ENCODE measurements around the gene TLR6. TPM values are rescaled to one million over a fixed set of nuclear protein-coding genes. Genes with fewer than 3 reads are reported as not detected.

TLR6 gene
- total and polyA plus RNA-seq, 3 experiments from 2014 or later, result 1.2 to 1.3 (median 1.2) TPM

DNA sequence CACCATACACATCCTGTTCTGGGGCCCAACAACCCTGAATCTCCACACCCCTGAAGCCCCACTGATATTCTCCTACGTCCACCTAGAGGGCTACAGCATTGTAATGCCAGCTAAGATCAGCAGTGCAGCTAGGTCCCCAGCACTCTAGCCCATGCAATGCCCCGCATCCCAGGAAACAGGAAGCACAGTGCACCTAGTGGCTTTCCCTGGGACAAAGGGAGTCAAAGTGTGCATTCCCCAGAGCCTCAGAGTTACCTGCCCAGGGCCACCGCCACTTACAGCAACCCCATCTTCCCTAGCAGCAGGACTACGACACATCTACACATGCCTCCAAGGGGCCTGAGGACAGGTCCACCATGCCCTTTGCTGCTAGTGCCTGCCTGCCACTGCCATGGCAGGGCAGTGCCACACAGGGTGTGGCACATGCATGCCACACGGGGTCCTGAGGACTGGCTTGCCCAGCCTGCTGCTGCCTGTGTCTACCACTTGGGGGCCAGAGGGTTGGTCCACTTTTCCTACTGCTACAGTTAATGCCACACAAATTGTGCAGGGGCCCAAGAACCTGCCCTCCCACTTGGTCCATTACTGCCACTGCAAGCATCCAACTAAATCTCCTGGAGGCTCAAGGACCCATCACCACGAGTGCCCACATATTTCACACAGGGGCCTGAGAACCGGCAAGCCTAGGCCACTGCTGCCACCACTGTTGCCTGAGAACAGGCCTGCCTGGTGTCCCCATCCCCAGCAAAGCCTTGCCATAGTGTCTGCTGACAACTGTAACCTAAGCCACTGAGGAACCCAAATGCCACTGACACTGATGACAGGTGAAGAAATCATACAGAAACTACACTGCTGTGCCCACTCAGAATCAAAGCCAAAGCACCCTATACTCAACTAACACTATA, 23.7 kb downstream of the TLR6 start:
- DNase-seq, result no peak
- Mint-ChIP-seq H3K4me3 (no peak overlapping the region), H3K27me3 (peaks cover 0 to 4% of the 10 kb centered on the region in 2 donors), H3K27ac (no peak overlapping the region), H3K4me1 (peaks cover 11 to 13% (median 11%) of the 10 kb centered on the region in 3 donors), H3K9me3 (peaks cover 9 to 24% (median 14%) of the 10 kb centered on the region in 5 donors), H3K36me3 (peaks cover 0 to 42% (median 4%) of the 10 kb centered on the region in 3 donors)
- no peak overlapping the region for H3K27ac ChIP-seq (ENCODE audit: low read depth, low read length)
- no peaks in the 10 kb centered on the region for H3K27me3 ChIP-seq (ENCODE audit: insufficient read depth, low read length, poor library complexity, severe bottlenecking)
- peaks cover under 1% of the 10 kb centered on the region for H3K4me1 ChIP-seq (ENCODE audit: insufficient read depth, low read length)
- no peak overlapping the region for H3K4me3 ChIP-seq (ENCODE audit: low read length)
- no peaks in the 10 kb centered on the region for H3K9me3 ChIP-seq (ENCODE audit: low read length)
- CTCF ChIA-PET, result interaction anchor here (0.6 to 1.2 kb wide), 2 partner anchors 50 to 74 kb away, joined by 3 read pairs; partner anchors contain the start of gene TLR10
- no peaks in the 10 kb centered on the region for H3K36me3 ChIP-seq (ENCODE audit: insufficient read depth, low read length)
- POLR2A ChIA-PET, result no interaction called here

- ChIA-PET CTCF (no interaction called here), POLR2A (no interaction called here)
- Mint-ChIP-seq H3K27me3 (peaks cover under 1 to 4% of the 10 kb centered on the region in 2 donors), H3K9me3 (peaks cover 9 to 24% (median 14%) of the 10 kb centered on the region in 5 donors), H3K4me3 (no peak overlapping the region), H3K4me1 (peaks cover 5 to 6% (median 5%) of the 10 kb centered on the region in 3 donors), H3K36me3 (peaks cover 2 to 42% (median 5%) of the 10 kb centered on the region in 3 donors), H3K27ac (no peak overlapping the region)
- H3K9me3 ChIP-seq (ENCODE audit: low read length), result no peaks in the 10 kb centered on the region
- H3K4me1 ChIP-seq (ENCODE audit: insufficient read depth, low read length), result no peaks in the 10 kb centered on the region
- no peak overlapping the region for H3K4me3 ChIP-seq (ENCODE audit: low read length)
- DNase-seq, result no peak
- no peaks in the 10 kb centered on the region for H3K27me3 ChIP-seq (ENCODE audit: insufficient read depth, low read length, poor library complexity, severe bottlenecking)
- no peak overlapping the region for H3K27ac ChIP-seq (ENCODE audit: low read depth, low read length)
- H3K36me3 ChIP-seq (ENCODE audit: insufficient read depth, low read length), result no peaks in the 10 kb centered on the region
These were observed 24.4 kb downstream of the TLR6 start for GRCh38 chr4:38832206-38832605.

DNA sequence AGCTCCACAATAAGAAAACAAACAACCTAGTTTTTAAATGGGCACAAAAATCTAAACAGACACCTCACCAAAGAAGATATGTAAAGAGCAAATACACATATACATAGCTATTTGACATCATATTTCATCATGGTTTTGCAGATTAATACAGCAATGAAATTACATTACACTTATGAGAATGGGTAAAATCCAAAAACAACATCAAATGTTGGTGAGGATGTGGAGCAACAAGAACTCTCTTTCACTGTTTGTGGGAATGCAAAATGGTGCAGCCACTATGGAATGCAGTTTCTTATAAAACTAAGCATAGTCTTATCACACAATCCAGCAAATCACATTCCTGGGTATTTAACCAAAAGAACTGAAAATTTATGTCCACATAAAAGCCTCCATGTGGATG, 25.0 kb downstream of the TLR6 start:
- peaks cover 5 to 42% (median 6%) of the 10 kb centered on the region in 3 donors for H3K36me3 Mint-ChIP-seq
- no peak for DNase-seq
- CTCF ChIA-PET, result no interaction called here

DNA sequence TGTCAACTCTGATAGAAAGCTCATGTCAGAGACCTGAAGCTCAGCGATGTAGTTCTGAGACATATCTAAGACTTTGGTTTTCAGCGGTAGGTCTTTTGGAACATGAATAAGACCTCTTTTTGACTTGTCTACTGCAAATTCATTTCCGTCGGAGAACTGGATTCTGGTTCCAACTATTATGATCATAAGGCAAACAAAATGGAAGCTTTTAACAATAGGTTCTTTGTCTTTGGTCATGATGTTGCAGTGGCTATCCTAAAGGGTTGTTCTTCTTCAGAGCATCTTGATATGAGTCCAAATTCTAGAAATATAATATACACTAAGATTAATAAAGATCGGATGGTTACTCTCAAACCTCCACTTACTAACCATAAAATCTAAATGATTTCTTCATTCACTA, 27.4 kb downstream of the TLR6 start:
- H3K4me3 Mint-ChIP-seq, result no peak overlapping the region
- H3K27me3 Mint-ChIP-seq, result peaks cover 4 to 7% of the 10 kb centered on the region in 2 donors
- peaks cover 0 to 5% (median 0%) of the 10 kb centered on the region in 3 donors for H3K4me1 Mint-ChIP-seq
- POLR2A ChIA-PET, result no interaction called here
- Histone ChIP-seq H3K27ac (ENCODE audit: low read depth, low read length) (no peak overlapping the region), H3K36me3 (ENCODE audit: insufficient read depth, low read length) (no peaks in the 10 kb centered on the region), H3K9me3 (ENCODE audit: low read length) (no peaks in the 10 kb centered on the region), H3K27me3 (ENCODE audit: insufficient read depth, low read length, poor library complexity, severe bottlenecking) (no peaks in the 10 kb centered on the region), H3K4me1 (ENCODE audit: insufficient read depth, low read length) (no peaks in the 10 kb centered on the region), H3K4me3 (ENCODE audit: low read length) (no peak overlapping the region)
- H3K9me3 Mint-ChIP-seq, result peaks cover 0 to 7% (median 5%) of the 10 kb centered on the region in 5 donors
- CTCF ChIA-PET, result interaction anchor here (1.3 kb wide), 1 partner anchor 46 kb away, joined by 3 read pairs; the partner anchor contains the start of gene TLR10
- peaks cover 3 to 35% (median 5%) of the 10 kb centered on the region in 3 donors for H3K36me3 Mint-ChIP-seq
- no peak overlapping the region for H3K27ac Mint-ChIP-seq
- no peak for DNase-seq

More for the DNA sequence above, 25.0 kb downstream of the TLR6 start:
- Mint-ChIP-seq H3K9me3 (peaks cover 9 to 24% (median 14%) of the 10 kb centered on the region in 5 donors), H3K27ac (no peak overlapping the region), H3K27me3 (peaks cover 3 to 4% of the 10 kb centered on the region in 2 donors), H3K4me1 (peaks cover 0 to 5% (median 0%) of the 10 kb centered on the region in 3 donors), H3K4me3 (no peak overlapping the region)
- Histone ChIP-seq H3K27ac (ENCODE audit: low read depth, low read length) (no peak overlapping the region), H3K9me3 (ENCODE audit: low read length) (no peaks in the 10 kb centered on the region), H3K4me1 (ENCODE audit: insufficient read depth, low read length) (no peaks in the 10 kb centered on the region), H3K27me3 (ENCODE audit: insufficient read depth, low read length, poor library complexity, severe bottlenecking) (no peaks in the 10 kb centered on the region), H3K36me3 (ENCODE audit: insufficient read depth, low read length) (no peaks in the 10 kb centered on the region), H3K4me3 (ENCODE audit: low read length) (no peak overlapping the region)
- POLR2A ChIA-PET, result interaction anchor here (1.2 kb wide), 1 partner anchor 35 kb away, joined by 5 read pairs; no protein-coding TSS in a partner anchor

- Histone ChIP-seq H3K9me3 (ENCODE audit: low read length) (no peaks in the 10 kb centered on the region), H3K4me3 (ENCODE audit: low read length) (no peak overlapping the region), H3K4me1 (ENCODE audit: insufficient read depth, low read length) (no peaks in the 10 kb centered on the region), H3K27me3 (ENCODE audit: insufficient read depth, low read length, poor library complexity, severe bottlenecking) (no peaks in the 10 kb centered on the region), H3K27ac (ENCODE audit: low read depth, low read length) (no peak overlapping the region), H3K36me3 (ENCODE audit: insufficient read depth, low read length) (no peaks in the 10 kb centered on the region)
- Mint-ChIP-seq H3K27me3 (peaks cover 0 to 7% of the 10 kb centered on the region in 2 donors), H3K27ac (no peak overlapping the region), H3K36me3 (peaks cover 3 to 28% (median 7%) of the 10 kb centered on the region in 3 donors), H3K4me3 (no peak overlapping the region), H3K9me3 (peaks cover 3 to 8% (median 4%) of the 10 kb centered on the region in 5 donors), H3K4me1 (peaks cover 7 to 18% (median 11%) of the 10 kb centered on the region in 3 donors)
- ChIA-PET CTCF (no interaction called here), POLR2A (no interaction called here)
- DNase-seq, result no peak
These were observed 32.9 kb downstream of the TLR6 start for GRCh38 chr4:38823766-38824165.

GRCh38 chr4:38822748-38823303, 33.8 kb downstream of the TLR6 start:
- no peaks in the 10 kb centered on the region for H3K27me3 ChIP-seq (ENCODE audit: insufficient read depth, low read length, poor library complexity, severe bottlenecking)
- Mint-ChIP-seq H3K27me3 (peaks cover 0 to 10% of the 10 kb centered on the region in 2 donors), H3K4me1 (peaks cover 7 to 18% (median 11%) of the 10 kb centered on the region in 3 donors), H3K27ac (no peak overlapping the region), H3K9me3 (peaks cover 3 to 8% (median 4%) of the 10 kb centered on the region in 5 donors), H3K4me3 (no peak overlapping the region), H3K36me3 (peaks cover 3 to 28% (median 7%) of the 10 kb centered on the region in 3 donors)
- H3K27ac ChIP-seq (ENCODE audit: low read depth, low read length), result no peak overlapping the region
- DNase-seq, result no peak
- ChIA-PET POLR2A (no interaction called here), CTCF (no interaction called here)
- no peaks in the 10 kb centered on the region for H3K36me3 ChIP-seq (ENCODE audit: insufficient read depth, low read length)
- no peak overlapping the region for H3K4me3 ChIP-seq (ENCODE audit: low read length)
- H3K9me3 ChIP-seq (ENCODE audit: low read length), result no peaks in the 10 kb centered on the region
- H3K4me1 ChIP-seq (ENCODE audit: insufficient read depth, low read length), result no peaks in the 10 kb centered on the region

DNA sequence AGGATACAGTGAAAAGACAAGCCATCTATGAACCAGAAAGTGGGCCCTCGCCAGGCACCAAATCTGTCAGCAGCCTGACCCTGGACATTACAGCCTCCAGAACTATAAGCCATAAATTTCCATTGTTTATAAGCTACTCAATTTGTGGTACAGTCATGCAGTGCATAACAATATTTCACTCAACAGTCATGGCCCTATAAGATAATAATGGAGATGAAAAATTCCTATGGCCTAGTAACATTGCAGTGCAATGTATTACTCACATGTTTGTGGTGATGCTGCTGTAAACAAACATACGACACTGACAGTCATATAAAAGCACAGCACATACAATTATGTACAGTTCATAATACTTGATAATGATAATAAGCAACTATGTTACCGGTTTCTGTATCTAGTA, 34.9 kb downstream of the TLR6 start:
- Mint-ChIP-seq H3K27me3 (peaks cover 0 to 7% of the 10 kb centered on the region in 2 donors), H3K4me3 (no peak overlapping the region), H3K27ac (no peak overlapping the region), H3K9me3 (peaks cover 3 to 8% (median 4%) of the 10 kb centered on the region in 5 donors), H3K36me3 (peaks cover 0 to 28% (median 3%) of the 10 kb centered on the region in 3 donors), H3K4me1 (peaks cover 7 to 18% (median 11%) of the 10 kb centered on the region in 3 donors)
- Histone ChIP-seq H3K27me3 (ENCODE audit: insufficient read depth, low read length, poor library complexity, severe bottlenecking) (no peaks in the 10 kb centered on the region), H3K4me1 (ENCODE audit: insufficient read depth, low read length) (no peaks in the 10 kb centered on the region), H3K9me3 (ENCODE audit: low read length) (no peaks in the 10 kb centered on the region), H3K4me3 (ENCODE audit: low read length) (no peak overlapping the region), H3K27ac (ENCODE audit: low read depth, low read length) (no peak overlapping the region), H3K36me3 (ENCODE audit: insufficient read depth, low read length) (no peaks in the 10 kb centered on the region)
- CTCF ChIA-PET, result interaction anchor here (1.0 kb wide), 1 partner anchor 39 kb away, joined by 3 read pairs; the partner anchor contains the start of gene TLR10
- POLR2A ChIA-PET, result no interaction called here
- no peak for DNase-seq
